HepG2 (cell line): ENCODE results near the gene RAB5A. TPM values are rescaled to one million over a fixed set of nuclear protein-coding genes. Genes with fewer than 3 reads are reported as not detected.
A peak's percentile ranks its signal among the peaks of the same experiment; 100 is the strongest.

Source experiments
- ATAC-seq: fragments of 200-7000 bp; cut with Tn5 transposase; 3 replicates; pipeline ENCODE4 v1.9.1; 2020; ENCODE audit warnings: mild to moderate bottlenecking, moderate library complexity
- BruUV-seq: library from RNA; stranded (reverse); fragments of 400-500 nt; replicated peaks from 2 replicates; lab custom pipeline; 2021; lab: Mats Ljungman, UMichigan
- CTCF ChIA-PET: fragments of 300-600 bp; formaldehyde crosslinking; extraction: SDS; loops from one replicate; lab custom pipeline; 2021; ENCODE audit warnings: low total read pairs, inconsistent platforms, low intra/inter-chr PET ratio; lab: Yijun Ruan, JAX
- POLR2A ChIA-PET: fragments of 350-600 bp; sonication (Branson Sonifier 250); formaldehyde crosslinking; loops from one replicate; lab custom pipeline; 2020; ENCODE audit warnings: antibody characterized with exemption, inconsistent platforms; lab: Yijun Ruan, JAX
- DNase-seq: peaks from one replicate; pipeline ENCODE4 v3.0.0-alpha.2; 2015; ENCODE audit warnings: low spot score
- FAIRE-seq: peaks from 3 replicates; lab custom pipeline; 2011; peaks lifted over from hg19 to GRCh38; lab: Jason Lieb, UNC
- H2AFZ ChIP-seq: one replicate; pipeline ENCODE4 v1.6.1; 2011; ENCODE audit warnings: low read length, inconsistent platforms
- H3K27ac ChIP-seq: fragments of 300-600 bp; 3 replicates; pipeline ENCODE4 v1.8.0; 2011; ENCODE audit warnings: mixed run types, mild to moderate bottlenecking, mixed read lengths, low read length, inconsistent platforms; ENCODE audit not compliant: insufficient read depth; ENCODE audit errors: extremely low read length
- H3K27me3 ChIP-seq, 2 experiments: fragments of 200-600 bp in 1 of 2; 2 replicates in 1 of 2; 3 replicates in 1 of 2; pipeline versions ENCODE4 v1.6.0 to v1.8.0; 2011; ENCODE audit warnings: low read length in 2 of 2, mild to moderate bottlenecking in 2 of 2, moderate library complexity in 2 of 2, inconsistent platforms in 1 of 2; ENCODE audit not compliant: insufficient read depth in 2 of 2, control insufficient read depth in 1 of 2
- H3K36me3 ChIP-seq, 2 experiments: fragments of 200-600 bp in 1 of 2; replicated peaks in 1 of 2; 2 replicates in 1 of 2; 3 replicates in 1 of 2; pipeline versions ENCODE4 v1.5.1 to v1.8.0; 2011; ENCODE audit warnings: low read length in 2 of 2, inconsistent platforms in 1 of 2; ENCODE audit not compliant: insufficient read depth in 2 of 2, control insufficient read depth in 1 of 2
- H3K4me1 ChIP-seq: 2 replicates; pipeline ENCODE4 v1.5.1; 2012; ENCODE audit warnings: low read length, inconsistent platforms; ENCODE audit not compliant: insufficient read depth
- H3K4me2 ChIP-seq: 2 replicates; pipeline ENCODE4 v1.6.0; 2011; ENCODE audit warnings: low read depth, low read length, inconsistent platforms
- H3K4me3 ChIP-seq, 3 experiments: fragments of 200-600 bp in 1 of 3; sonication (generic), shearing (Covaris generic) in 1 of 3; replicated peaks in 1 of 3; 2 replicates each; pipeline ENCODE4 v1.5.1; 2011 to 2016; ENCODE audit warnings: low read length in 3 of 3, inconsistent platforms in 2 of 3, low read depth in 2 of 3, mild to moderate bottlenecking in 2 of 3, control low read depth in 1 of 3, mixed read lengths in 1 of 3; ENCODE audit not compliant: insufficient read depth in 1 of 3
- H3K79me2 ChIP-seq: one replicate; pipeline ENCODE4 v1.6.1; 2011; ENCODE audit warnings: low read length, inconsistent platforms; ENCODE audit not compliant: insufficient read depth
- H3K9ac ChIP-seq: 2 replicates; pipeline ENCODE4 v1.6.0; 2011; ENCODE audit warnings: mild to moderate bottlenecking, low read depth, low read length, inconsistent platforms; ENCODE audit not compliant: insufficient read depth
- H3K9me3 ChIP-seq: 2 replicates; pipeline ENCODE4 v1.5.1; 2012; ENCODE audit warnings: mild to moderate bottlenecking, low read length
- H4K20me1 ChIP-seq: 2 replicates; pipeline ENCODE4 v1.6.0; 2011; ENCODE audit warnings: inconsistent platforms, mild to moderate bottlenecking, low read length, moderate library complexity; ENCODE audit not compliant: insufficient read depth
- EHMT2 ChIP-seq: fragments of 200-600 bp; sonication (generic); IDR thresholded peaks from 2 replicates; pipeline ENCODE4 v1.7.0; 2017; ENCODE audit warnings: antibody characterized with exemption, low read depth, low read length, borderline replicate concordance
- FOXP1 ChIP-seq, 2 experiments: fragments of 450-650 bp in 1 of 2; IDR thresholded peaks; 2 replicates each; pipeline ENCODE4 v1.6.1; 2017 to 2018; ENCODE audit warnings: antibody characterized with exemption in 1 of 2
- NFYC ChIP-seq: IDR thresholded peaks from 2 replicates; pipeline ENCODE4 v1.6.1; 2016; ENCODE audit warnings: missing genetic modification reagents, missing compliant biosample characterization
- PITX1 ChIP-seq: sonication (generic); formaldehyde crosslinking; IDR thresholded peaks from 2 replicates; pipeline ENCODE4 v1.5.1; 2020; ENCODE audit warnings: mild to moderate bottlenecking, missing genetic modification reagents
- TARDBP ChIP-seq: sonication (generic); formaldehyde crosslinking; IDR thresholded peaks from 2 replicates; pipeline ENCODE4 v1.8.0; 2022; ENCODE audit warnings: mild to moderate bottlenecking, missing genetic modification reagents
- UBTF ChIP-seq: sonication (generic); formaldehyde crosslinking; IDR thresholded peaks from 2 replicates; pipeline ENCODE4 v1.4.0; 2020; ENCODE audit warnings: mild to moderate bottlenecking, missing genetic modification reagents
- ZBTB38 ChIP-seq: sonication (generic); formaldehyde crosslinking; IDR thresholded peaks from 2 replicates; pipeline ENCODE4 v1.5.1; 2020; ENCODE audit warnings: mild to moderate bottlenecking, missing genetic modification reagents
- ZMYM3 ChIP-seq: sonication (generic); formaldehyde crosslinking; IDR thresholded peaks from 2 replicates; pipeline ENCODE4 v1.5.1; 2020; ENCODE audit warnings: mild to moderate bottlenecking, missing genetic modification reagents
- ZNF256 ChIP-seq: sonication (generic); formaldehyde crosslinking; conservative IDR thresholded peaks from 2 replicates; pipeline ENCODE4 v1.4.0; 2020; ENCODE audit warnings: missing genetic modification reagents
- ZNF296 ChIP-seq: sonication (generic); formaldehyde crosslinking; conservative IDR thresholded peaks from 2 replicates; pipeline ENCODE4 v1.5.0; 2020; ENCODE audit warnings: mild to moderate bottlenecking, missing genetic modification reagents
- ZNF33B ChIP-seq: sonication (generic); formaldehyde crosslinking; IDR thresholded peaks from 2 replicates; pipeline ENCODE4 v1.5.1; 2020; ENCODE audit warnings: mild to moderate bottlenecking, missing genetic modification reagents
- ZNF383 ChIP-seq: sonication (generic); formaldehyde crosslinking; IDR thresholded peaks from 2 replicates; pipeline ENCODE4 v1.4.0; 2020; ENCODE audit warnings: missing genetic modification reagents, mild to moderate bottlenecking, borderline replicate concordance
- ZNF556 ChIP-seq: sonication (generic); formaldehyde crosslinking; IDR thresholded peaks from 2 replicates; pipeline ENCODE4 v1.4.0; 2020; ENCODE audit warnings: mild to moderate bottlenecking, missing genetic modification reagents, borderline replicate concordance
- ZNF710 ChIP-seq: sonication (generic); formaldehyde crosslinking; IDR thresholded peaks from 2 replicates; pipeline ENCODE4 v1.5.0; 2020; ENCODE audit warnings: mild to moderate bottlenecking, missing genetic modification reagents, borderline replicate concordance
- ZNF816 ChIP-seq: sonication (generic); formaldehyde crosslinking; IDR thresholded peaks from 2 replicates; pipeline ENCODE4 v1.8.0; 2022; ENCODE audit warnings: missing genetic modification reagents, mild to moderate bottlenecking, borderline replicate concordance
- WGBS: methylation state at CpG from one replicate; pipeline ENCODE4 v1.1.6; 2017; ENCODE audit warnings: low lambda C conversion rate; 5-methylcytosine and 5-hydroxymethylcytosine counted together
- in situ Hi-C: cut with HindIII; loops from 2 replicates; pipeline ENCODE4 v1.10.0; 2017; ENCODE audit warnings: low pct_unique_long_range_greater_than_20kb; ENCODE audit not compliant: extremely low pct_ligation_motif_present
- intact Hi-C: fragments of 100-400 bp; cut with micrococcal nuclease; formaldehyde crosslinking; loops from one replicate; pipeline ENCODE4 v1.10.0; 2022; ENCODE audit not compliant: unreplicated experiment
- polyA plus RNA-seq, 8 experiments: library from polyadenylated mRNA; depleted of rRNA in 3 of 8; stranded (reverse) in 7 of 8; unstranded in 1 of 8; fragments of >200 nt; fragmentation: Illumina TruSeq in 4 of 8; extraction: Trizol in 4 of 8; gene quantifications; 2 replicates each; pipeline versions ENCODE4 v1.2.1 to v1.2.3, GENCODE V29; 2011 to 2016; ENCODE audit warnings: low read depth in 4 of 8, missing spikeins in 1 of 8, mixed read lengths in 1 of 8; ENCODE audit not compliant: insufficient read depth in 1 of 8
- total RNA-seq, 5 experiments: library from RNA; depleted of rRNA; stranded (reverse); fragments of >200 nt; fragmentation: Illumina TruSeq; extraction: Trizol; gene quantifications; 2 replicates each; pipeline ENCODE4 v1.2.3, GENCODE V29; 2016; ENCODE audit warnings: low read depth in 1 of 5
- TF ChIP-seq, protein P1 (sequence below): sonication (generic); formaldehyde crosslinking; IDR thresholded peaks from 2 replicates; pipeline ENCODE4 v1.5.1; 2020; ENCODE audit warnings: missing genetic modification reagents, mild to moderate bottlenecking, borderline replicate concordance

The RAB5A gene
- total and polyA plus RNA-seq, 2 of the 13 experiments (the other 11 are each of a cell fraction or from before 2014, with no cell fraction given): 16.0 to 27.1 TPM

DNA sequence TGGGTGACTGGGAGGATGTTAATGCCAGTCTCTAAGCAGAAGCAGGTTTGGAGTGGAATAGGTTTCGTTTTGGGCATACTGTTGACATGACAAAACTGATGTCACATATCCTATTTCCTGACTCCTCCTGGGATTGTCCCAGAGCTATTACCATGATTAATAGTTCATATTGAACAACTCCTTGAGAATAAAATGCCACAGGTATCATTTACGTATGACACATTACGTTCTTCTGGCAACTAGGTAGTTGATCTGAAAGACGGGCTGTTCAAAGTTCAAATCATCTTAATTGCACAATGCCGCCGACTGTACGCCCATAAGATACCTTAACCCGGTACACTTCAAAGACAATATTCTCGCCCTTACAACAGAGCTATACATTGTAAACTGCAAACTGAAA lies 1.4 kb upstream of the RAB5A start (continued):
- no peak for TF ChIP-seq ZNF296 (CRISPR knock-in tag)
- TF ChIP-seq, all 625 proteins: peak for 4

- 50% methylated on average over 25 of the region's 26 CpGs for WGBS
- no peak for TF ChIP-seq FOXP1 (IDR thresholded peaks at IDR 0.05)
- no peak for TF ChIP-seq FOXP1 (CRISPR knock-in tag; IDR thresholded peaks at IDR 0.05)
- TF ChIP-seq UBTF: no peak
- no peak for TF ChIP-seq NFYC
- peak; percentile 71; the same call in 1 of the 2 replicates for TF ChIP-seq ZNF33B (CRISPR knock-in tag)
- 0 out of 2 replicates have a peak, but pooled peaks have one; percentile 49 for TF ChIP-seq ZNF256 (CRISPR knock-in tag)
- TF ChIP-seq ZNF710: no peak
- TF ChIP-seq ZNF383 (CRISPR knock-in tag): peak; percentile 65; the same call in 1 of the 2 replicates
- no peak for TF ChIP-seq PITX1 (CRISPR knock-in tag)
- TF ChIP-seq ZNF816: 0 out of 2 replicates have a peak, but pooled peaks have one; percentile 12
- no peak for TF ChIP-seq ZMYM3 (CRISPR knock-in tag)
- peak; percentile 23; the same call in 1 of the 2 replicates for TF ChIP-seq ZNF556 (CRISPR knock-in tag)
- TF ChIP-seq, protein P1, sequence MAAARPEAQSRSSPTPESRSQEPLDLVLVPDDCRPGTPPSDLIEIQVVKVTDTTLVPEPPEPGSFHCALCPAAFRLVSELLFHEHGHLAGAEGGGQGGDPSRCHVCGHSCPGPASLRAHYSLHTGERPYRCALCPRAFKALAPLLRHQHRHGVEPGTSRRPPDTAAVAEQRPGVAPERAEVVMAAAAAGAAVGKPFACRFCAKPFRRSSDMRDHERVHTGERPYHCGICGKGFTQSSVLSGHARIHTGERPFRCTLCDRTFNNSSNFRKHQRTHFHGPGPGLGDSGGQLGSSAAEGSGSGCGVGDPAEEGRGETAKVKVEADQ (CRISPR knock-in tag): 0 out of 2 replicates have a peak, but pooled peaks have one; percentile 10
- peak; percentile 24; the same call in 1 of the 2 replicates for TF ChIP-seq ZBTB38 (CRISPR knock-in tag)
- peak; percentile 49; the same call in 1 of the 2 replicates for TF ChIP-seq EHMT2
- TF ChIP-seq TARDBP (CRISPR knock-in tag): no peak
Observed at GRCh38 chr3:19945969-19946831, 697 bp upstream of the RAB5A start.

More at GRCh38 chr3:19945969-19946831, 697 bp upstream of the RAB5A start:
- H3K27me3 ChIP-seq: no peaks in the 10 kb centered on the region; a peak in 1 of 5 replicates
- H3K4me3 ChIP-seq: peak overlapping the region; percentile 73 to 98 (median 90)
- peaks cover 0 to 6% of the 10 kb centered on the region in 2 experiments; a peak in 1 of 5 replicates for H3K36me3 ChIP-seq
- peaks cover 27% of the 10 kb centered on the region for H4K20me1 ChIP-seq
- DNase-seq (no peak), ATAC-seq (peak; percentile 21), FAIRE-seq (no peak)
- H2AFZ ChIP-seq: no peak overlapping the region
- ChIA-PET POLR2A (interaction anchor here (1.1 kb wide), 1 partner anchor 95 kb away, joined by 3 read pairs; the partner anchor contains the start of gene KAT2B), CTCF (no interaction called here)
- TSS peak; percentile 95 for BruUV-seq
- peak overlapping the region; percentile 94 for H3K9ac ChIP-seq
- peak overlapping the region; percentile 81 for H3K4me2 ChIP-seq
- H3K79me2 ChIP-seq: peaks cover 44% of the 10 kb centered on the region
- H3K4me1 ChIP-seq: peaks cover 29% of the 10 kb centered on the region
- H3K27ac ChIP-seq: peak overlapping the region; percentile 88
- no peaks in the 10 kb centered on the region for H3K9me3 ChIP-seq
- in situ Hi-C loops: no loop called here
- intact Hi-C loops: loop anchor here (2.0 to 10.0 kb wide), 3 partner anchors 95 to 376 kb away; partner anchors contain the start of genes KAT2B and SGO1
